ENCODE results near the gene KCTD21.

KCTD21 gene

DNA sequence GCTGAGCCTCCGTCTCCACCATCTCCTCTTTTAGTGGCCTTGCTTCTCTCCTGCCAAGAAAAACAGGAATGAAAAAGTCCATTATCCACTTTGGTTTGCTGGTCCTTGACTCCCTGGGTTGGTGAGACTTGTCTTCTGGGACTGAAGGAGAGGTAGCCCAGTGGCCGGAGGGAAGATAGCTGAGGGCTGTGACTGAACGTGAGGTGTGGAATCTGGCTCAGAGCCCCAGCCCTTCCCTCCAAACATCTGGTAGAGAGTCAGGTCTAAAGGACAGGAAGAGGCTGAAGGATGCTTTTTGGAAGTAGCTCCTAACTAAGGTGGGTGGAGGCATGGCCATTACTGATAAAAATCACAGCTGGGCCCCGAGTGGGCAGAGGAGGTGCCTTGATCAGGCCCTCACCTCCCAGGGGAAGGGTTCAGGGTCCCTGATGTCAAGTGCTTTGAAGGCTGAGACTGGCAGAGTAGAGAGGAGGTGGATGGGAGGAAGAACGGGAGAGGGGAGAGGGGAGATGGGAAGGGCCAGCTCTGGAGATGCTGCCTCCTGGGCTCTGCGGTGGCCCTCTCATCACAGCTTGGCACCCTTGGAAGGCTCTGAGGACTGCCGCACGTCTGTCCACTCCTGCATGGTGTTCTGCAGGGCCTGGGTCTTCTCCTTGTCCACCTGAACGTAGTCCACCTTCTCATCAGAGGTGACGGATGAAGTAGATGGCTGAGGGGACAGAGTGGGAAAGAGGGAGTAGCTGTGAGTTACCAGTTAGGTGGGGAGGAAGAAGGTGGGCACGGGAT is 30.5 kb upstream of the KCTD21 start:
- DNase-seq = no peak

DNA sequence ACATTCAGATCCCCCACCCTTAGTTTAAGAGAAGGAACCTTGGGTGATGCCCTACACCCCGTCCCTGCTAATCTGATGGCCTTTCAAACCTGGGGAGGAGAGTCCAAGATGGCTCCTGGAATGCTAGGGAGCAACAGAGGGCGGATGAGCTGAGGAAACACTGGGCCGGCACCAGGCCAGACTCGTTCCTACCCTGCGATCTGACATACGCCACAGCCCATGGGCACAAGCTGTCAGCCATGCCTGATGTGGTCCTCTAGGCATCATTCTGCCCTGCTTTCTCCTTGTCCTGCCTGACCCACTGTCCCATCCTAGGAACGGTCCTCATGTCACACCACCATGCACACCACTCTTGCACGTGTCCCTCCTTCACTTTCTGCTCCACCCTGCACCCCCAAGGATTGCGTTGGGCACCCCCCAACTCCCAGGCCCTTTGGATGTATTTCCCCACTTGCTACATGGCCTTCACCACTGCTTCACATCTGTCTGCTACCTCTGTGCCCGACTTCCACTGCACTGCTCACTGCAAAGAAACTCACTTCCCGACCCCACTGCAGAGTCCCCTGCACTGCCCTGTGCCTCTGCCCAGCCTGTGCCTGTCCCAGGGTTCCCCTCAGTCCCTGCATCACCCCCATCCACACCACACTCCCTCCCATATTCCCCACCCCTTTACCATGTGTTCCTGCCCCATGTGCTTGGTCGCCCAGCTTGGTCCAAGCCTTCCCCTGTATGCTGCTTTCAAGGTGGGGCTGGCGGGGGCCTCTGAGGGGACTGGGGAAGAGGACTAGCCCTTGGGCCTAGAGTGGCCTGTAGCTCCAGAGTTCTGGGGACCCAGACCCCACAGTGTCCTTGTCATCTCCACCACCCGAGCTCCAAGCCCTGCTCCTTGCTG is 29.5 kb upstream of the KCTD21 start:
- no peak for DNase-seq

DNA sequence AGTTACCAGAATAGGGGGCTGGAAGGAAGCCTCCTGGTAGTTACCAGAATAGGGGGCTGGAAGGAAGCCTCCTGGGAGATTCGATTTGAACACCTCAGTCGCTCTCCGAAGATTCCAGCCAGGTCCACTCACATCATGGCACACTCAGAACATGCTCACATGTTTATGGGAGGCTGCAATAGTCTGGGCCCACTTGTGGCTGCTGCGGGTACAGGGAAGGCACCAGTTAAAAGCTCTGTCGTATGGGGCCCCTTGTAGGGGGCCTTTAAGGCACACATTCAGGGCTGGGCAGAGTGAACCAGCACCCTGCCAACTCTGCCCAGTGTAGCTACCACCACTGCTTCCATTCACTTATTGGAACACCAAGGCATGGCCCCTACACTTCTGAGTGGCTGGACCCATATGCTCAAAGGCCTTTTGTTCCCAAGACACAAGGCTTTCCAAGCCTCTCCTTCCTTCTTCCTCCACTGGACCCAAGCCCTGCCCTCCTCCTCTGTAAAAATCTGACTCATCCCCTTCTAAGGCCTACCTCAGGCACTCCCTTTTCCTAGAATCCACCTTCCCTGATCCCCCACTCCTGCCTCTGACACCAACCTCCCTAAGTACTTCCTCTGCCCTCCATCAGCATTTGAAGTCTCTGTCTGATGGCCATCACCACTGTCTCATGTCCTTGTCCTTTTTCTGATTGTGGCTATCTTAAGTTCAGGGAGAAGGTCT is 28.3 kb upstream of the KCTD21 start:
- DNase-seq = no peak

DNA sequence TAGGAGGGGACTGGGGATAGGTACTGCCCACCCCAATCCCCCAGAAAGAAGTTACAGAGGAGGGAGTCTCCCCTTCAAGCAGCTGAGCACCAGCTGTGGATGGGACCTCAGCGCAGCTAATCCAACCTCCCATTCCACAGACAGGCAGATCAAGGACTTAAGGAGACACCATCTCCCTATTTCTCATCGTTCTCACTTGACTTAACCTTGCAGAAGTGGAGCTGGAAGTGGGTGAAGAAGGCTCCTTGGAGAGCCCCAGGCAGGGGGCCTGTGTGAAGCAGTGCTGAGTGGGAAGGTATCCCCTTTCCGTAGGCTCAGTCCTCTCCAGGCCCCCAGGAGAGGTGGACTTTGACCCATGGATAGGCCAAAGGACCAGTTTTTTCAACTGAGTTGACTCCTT is 27.6 kb upstream of the KCTD21 start:
- DNase-seq = no peak

DNA sequence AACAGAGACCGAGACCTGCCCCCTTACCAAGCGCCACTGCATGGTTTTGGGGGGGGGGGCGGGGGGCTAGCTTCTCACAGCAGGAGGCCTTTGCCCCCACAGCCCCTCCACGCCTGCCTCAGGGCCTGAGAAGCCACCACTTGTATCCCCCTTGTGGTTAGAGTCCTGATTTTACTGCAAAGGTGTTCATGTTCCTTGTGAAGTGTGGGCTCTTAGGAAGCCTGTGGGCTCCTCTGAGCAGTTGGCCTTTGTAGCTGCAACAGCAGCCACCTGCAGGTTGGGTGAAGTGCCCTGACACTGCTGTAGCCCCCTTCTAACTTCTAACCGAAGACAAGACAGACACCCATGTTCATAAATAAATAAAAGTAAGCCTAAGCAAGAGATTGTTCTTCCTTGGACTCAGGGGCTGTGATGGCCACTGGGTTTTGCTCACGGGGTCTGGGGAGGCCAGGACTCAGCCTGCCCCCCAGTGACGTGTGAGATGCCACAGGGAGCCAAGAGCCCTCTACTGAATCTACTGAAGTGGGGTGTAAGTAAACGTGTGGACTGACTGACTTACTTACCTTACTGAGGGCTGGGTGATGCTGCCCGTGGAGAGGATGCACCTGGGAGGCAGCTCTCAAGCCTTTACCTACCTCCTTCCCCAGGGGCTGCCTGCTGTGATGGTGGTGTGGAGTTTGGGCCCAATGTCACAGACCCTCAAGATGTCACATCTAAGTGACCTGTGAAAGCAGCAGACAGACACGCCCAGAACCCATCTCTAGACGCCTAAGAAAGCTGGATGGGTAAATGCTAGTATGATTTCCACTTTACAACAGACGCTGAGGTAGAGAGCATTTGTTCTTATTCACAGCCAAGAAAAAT is 26.1 kb upstream of the KCTD21 start:
- DNase-seq = no peak

DNA sequence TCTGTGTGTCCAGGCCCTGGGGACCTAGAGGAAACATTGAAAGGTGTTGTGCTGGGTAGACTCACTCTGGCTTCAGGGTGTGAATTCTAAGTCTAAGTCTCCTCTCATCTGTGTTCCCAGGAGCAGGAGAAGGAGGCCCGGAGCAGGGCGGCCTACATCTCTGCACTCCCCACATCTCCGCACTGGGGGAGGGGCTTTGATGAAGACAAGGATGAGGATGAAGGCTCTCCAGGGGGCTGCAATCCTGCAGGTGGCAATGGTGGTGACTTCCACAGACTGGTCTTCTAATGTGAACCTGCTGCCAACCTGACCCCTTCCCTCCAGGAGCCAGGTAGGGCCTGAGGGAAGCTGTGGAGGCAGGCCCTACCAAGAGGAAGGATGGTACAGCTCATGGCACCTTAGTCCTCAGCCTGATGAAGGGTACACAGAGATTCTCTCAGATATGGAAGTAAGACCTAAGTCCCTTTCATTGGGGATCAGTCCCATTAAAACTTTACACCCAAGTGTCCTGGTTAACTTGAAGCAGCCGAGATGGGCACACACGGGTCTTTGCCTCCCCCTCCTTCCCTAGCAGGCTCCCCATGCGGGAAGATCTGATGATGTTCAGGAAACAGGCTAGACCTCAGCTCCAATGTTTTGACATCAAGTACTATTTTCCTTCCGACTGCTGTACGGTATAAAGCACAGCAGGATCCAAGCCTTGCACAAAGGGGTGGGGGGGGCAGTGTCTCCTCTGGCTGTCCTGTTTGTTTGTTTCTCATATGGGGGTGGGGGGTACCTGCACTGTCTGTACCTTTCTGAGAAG is 25.3 kb upstream of the KCTD21 start:
- DNase-seq = no peak

DNA sequence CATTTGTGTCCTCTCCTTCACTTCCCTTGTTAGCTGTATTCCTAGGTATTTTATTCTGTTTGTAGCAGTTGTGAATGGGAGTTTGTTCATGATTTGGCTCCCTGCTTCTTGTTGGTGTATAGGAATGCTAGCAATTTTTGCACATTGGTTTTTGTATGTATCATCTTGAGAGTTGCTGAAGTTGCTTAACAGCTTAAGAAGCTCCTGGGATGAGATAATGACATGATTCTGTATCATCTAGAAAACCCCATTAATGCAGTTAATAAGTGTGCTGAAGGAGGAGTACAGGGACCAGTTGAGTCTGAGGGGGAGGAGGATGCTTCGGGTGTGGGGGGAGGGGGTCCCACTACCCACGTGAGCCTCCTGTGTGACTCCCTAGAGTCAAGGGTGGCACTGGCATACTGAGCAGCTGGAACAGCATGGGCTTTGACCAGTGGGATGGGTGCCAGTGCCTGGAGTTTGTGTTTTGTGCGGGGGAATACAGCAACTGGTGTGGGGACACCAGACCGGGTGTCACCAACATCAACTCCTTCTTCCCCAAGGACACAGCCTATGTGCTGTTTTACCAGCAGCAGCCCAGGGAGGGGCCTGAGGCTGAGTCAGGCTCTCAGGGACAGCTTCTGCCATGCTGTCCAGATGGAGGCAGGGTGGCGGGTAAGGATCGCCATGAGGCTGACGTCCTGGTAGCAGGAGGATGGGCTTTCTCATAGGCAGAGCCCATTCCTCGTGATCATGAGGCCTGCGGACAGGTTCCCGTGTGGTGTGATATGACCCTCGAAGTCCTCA is 24.4 kb upstream of the KCTD21 start:
- DNase-seq = no peak

DNA sequence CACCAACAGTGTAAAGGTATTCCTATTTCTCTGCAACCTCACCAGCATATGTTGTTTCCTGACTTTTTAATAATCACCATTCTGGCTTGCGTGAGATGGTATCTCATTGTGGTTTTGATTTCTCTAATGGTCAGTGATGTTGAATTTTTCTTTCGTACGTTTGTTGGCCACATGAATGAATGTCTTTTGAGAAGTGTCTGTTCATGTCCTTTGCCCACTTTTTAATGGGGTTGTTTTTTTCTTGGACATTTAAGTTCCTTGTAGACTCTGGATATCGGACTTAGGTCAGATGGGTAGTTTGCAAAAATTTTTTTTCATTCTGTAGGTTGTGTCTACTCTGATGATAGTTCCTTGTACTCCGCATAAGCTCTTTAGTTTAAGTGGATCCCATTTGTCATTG is 23.1 kb upstream of the KCTD21 start:
- no peak for DNase-seq

DNA sequence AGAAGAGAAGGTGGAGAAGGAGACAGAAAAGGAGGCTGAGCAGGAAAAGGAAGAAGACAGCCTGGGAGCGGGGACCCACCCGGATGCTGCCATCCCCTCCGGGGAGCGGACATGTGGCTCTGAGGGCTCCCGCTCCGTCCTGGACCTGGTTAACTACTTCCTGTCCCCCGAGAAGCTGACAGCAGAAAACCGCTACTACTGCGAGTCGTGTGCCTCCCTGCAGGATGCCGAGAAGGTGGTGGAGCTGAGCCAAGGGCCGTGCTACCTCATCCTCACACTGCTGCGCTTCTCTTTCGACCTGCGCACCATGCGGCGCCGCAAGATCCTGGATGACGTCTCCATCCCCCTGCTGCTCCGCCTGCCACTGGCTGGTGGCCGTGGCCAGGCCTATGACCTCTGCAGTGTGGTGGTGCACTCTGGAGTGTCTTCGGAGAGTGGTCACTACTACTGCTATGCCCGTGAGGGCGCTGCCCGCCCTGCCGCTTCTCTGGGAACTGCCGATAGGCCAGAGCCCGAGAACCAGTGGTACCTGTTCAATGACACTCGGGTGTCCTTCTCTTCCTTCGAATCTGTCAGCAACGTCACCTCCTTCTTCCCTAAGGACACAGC is 21.7 kb upstream of the KCTD21 start:
- no peak for DNase-seq

DNA sequence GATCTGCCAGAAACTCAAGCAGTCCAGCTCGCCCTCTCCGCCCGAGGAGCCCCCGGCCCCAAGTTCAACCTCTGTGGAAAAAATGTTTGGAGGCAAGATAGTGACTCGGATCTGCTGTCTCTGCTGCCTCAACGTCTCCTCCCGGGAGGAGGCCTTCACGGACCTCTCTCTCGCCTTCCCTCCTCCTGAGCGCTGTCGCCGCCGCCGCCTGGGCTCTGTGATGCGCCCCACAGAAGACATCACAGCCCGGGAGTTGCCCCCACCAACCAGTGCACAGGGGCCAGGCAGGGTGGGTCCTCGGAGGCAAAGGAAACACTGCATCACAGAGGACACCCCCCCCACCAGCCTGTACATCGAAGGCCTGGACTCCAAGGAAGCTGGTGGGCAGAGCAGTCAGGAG is 21.1 kb upstream of the KCTD21 start:
- DNase-seq = no peak

DNA sequence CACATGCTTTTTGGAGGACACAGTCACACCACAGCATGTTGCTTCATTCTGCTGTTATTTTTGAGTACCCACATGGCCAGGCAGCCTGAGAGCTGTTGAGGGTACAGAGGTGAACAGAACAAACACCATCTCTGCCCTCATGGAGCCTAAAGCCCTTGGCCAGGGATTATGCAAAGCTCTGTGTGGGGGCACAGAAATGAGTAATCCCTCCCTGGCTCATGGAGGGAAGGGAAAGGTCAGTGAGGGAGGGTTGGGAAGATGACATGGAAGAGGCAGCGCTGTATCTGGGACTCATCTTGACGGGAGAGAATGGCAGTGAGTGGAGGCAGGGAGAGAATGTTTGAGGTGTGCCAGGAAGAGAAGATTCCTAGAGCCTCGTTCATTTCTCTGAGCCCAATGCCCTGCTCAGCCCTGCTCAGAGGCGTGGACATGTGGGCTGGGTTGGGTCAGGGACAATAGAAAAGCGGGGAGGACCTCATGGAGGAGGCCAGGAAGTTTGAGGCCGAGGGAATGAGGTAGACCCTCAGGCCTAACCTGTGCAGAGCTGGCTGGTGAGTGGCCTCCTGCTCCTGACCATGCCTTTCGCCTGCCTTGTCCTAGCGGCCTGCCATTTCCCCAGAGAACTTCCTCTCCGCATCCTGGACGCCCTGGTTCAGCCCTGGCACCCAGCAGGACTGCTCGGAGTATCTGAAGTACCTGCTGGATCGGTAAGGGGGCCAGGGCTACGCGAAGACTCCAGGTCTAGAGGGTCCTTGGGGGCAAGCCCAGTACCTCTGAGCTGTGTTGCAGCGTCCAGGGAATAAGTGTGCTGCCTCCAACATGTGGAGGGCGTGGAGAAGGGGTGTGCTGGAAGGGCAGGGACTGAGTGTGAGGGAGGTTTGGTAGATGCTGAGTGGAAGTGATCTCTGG is 20.1 kb upstream of the KCTD21 start:
- no peak for DNase-seq

DNA sequence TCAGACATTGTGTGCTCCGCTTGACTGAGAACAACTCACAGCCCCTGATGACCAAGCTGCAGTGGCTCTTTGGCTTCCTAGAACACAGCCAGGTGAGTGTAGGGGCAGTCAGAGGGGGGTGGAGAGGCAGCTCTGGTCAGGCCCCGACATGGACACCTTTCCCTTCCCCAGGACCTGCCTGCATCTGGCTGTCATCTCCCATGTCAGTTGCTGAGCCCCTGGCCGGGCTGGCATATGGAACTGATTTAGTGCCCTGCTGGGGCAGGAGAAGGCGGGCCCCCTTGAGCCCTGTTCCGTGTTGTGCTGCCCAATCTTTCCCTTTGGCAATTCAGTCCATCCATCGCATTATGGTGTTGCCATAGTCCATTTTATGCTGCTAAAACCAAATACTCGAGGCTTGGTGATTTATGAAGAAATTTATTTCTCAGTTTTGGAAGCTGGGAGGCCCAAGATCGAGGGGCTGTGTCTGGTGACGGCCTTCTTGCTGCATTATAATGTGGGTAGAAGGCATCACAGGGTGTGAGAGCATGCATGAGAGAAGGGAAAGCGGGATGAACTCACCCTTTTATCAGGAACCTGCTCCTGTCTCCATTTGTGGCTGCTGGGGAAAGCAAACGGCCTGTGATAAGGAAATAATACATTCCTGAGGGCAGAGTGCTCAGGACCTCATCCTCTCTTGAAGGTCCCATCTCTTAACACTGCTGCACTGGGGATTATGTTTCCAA is 19.3 kb upstream of the KCTD21 start:
- DNase-seq = no peak

DNA sequence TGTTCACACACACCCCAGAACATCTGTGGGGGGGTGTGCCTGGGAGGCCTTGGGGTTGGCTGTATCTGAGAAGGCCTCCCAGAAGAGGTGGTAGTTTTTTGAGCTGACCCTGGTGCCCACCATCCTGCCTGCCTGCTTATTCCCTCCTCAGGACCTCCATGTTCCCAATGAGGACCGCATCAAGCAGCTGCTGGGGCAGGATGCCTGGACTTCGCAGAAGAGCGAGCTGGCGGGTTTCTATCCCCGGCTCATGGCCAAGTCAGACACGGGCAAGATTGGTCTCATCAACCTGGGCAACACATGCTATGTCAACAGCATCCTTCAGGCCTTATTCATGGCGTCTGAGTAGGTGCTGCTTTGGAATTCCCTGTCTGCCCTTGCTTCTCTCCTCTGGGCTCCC is 17.3 kb upstream of the KCTD21 start:
- DNase-seq = no peak

DNA sequence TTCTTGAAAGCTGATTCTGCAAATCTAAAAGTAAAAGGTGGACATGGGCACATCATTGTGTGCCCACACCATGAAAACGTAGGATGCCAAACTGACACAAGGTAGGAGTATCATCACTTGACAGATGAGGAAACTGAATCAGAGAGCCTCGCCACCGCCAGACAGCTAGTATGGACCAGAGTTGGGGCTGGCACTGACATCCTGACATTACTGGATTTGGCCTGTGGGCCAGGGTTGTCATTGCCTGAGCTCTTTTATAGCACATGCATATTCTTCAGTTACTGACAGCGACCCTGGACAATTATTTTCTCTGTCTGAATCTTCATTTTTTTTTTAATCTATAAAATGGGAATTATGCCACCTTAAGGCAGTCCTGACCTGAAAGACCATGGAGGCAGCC is 16.8 kb upstream of the KCTD21 start:
- DNase-seq = no peak

DNA sequence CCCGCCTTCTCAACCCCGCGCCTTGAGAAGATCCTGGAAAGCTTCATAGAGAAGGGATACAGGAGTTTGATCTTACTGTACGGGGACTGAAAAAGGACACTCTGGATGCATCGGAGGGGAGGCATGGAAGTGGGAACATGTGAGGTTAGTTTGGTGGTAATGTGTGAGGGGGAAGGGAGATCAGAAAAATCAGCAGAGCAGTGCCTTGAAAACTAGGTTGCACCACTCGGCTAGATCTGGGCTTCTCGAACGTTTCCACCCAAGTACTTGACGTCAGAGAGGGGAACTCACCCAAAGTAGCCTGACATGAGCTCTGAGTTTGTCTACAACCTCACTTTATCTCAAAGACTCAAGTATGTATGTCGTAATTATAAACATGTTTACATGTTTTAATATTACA is 14.8 kb upstream of the KCTD21 start:
- DNase-seq = no peak

DNA sequence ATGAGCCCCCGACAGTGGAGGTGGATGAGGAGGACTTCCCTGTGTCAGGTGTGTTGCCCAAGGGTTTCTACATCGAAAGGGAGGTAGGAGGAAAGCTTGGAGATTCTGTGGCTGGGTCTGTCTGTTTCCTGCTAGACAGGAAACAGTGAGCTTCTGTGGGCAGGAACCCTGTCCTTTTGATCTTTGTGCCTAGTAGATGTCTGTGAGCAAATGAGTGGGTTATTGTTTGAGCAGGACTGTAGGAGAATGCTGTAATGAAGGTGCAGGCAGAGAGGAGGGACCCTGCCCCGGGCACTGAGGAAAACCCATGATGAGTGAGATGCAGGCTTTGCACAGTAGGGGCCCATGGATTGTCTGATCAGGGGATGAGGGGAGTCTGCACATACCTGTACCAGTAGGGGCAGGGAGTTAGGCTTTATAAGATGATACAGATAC is 14.3 kb upstream of the KCTD21 start:
- DNase-seq = no peak

DNA sequence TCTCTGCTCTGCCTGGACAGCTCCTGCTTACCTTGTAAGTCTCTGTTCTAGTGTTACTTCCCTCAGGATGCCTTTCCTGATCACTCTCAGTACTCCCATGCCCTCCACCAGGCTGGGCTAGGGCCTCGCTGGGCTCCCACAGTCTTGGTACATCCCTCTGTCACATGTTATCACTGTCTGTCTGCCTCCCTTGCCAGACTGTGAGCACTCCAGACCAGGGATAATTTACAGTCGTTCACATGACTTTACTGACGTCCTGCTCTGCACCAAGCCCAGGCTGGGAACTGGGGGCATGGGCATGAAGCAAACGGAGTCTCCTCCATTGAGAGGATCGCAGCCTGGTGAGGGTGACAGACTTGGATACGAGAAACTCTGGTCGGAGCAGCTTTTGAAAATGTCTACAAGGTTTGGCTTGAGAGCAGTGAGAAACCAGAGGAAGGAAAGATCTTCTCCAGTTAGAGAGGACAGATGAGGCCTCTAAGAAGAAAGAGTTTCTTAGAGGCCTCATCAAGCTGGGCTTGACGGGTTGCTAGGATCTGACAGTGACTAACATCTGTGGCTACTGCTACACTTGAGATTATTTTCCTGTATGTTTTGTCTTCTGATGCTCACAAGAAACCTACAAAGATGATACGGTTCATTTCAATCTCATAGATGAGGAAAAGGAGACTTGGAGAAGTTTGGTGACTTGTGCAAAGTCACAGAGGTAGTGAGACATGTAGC is 12.8 kb upstream of the KCTD21 start:
- no peak for DNase-seq

DNA sequence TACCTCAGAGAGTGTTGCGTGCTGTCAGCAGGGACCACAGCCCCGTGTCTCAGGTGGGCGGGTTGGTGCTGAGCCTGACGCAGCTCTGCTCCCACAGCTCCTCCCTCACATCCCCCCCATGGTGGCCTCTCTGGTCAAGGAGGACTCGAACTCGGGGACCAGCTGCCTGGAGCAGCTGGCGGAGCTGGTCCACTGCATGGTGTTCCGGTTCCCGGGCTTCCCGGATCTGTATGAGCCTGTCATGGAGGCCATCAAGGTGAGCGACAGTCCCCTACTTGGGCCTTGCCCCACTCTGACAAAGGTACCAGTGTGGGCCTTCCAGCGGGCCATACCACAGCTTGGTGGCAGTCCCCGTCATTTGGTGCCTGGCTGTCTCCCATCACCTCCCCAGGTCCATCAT is 12.1 kb upstream of the KCTD21 start:
- no peak for DNase-seq

Measured in NCI-H1436 (cell line).